Activated CD8-positive, alpha-beta memory T cell treated with anti-CD3 and anti-CD28 coated beads, Interleukin-2, amount 50 U/mL, for 24 hours (primary cell): Measurements from ENCODE around the gene UMAD1.
"Not testable (repeated sequence)": the region's sequence is repeated elsewhere in the genome, so short reads cannot be mapped to it uniquely, and the experiment has no call there.

ENCODE experiments used
- DNase-seq: peaks from one replicate; pipeline ENCODE4 v3.0.0-alpha.2; 2020; ENCODE audit errors: extremely low read depth

The UMAD1 gene

DNA sequence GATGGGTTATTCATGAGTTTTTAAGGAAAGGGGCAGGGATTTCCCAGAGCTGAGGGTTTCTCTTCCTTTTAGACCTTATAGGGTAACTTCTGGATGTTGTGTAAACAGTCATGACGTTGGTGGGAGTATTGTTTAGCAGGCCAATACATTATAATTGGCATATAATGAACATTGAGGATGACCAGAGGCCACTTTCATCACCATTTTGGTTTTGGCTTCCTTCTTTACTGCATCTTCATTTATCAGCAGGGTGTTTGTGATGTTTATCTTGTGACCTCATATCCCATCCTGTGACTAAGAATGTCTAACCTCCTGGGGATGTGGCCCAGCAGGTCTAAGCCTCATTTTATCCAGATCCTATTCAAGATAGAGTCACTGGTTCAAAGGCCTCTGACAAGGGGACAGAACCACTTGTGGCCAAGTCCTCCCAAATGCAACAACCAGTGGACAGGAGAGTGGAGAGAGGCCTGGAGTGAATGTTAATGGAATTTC is 155.1 kb downstream of the UMAD1 start:
- no peak for DNase-seq

DNA sequence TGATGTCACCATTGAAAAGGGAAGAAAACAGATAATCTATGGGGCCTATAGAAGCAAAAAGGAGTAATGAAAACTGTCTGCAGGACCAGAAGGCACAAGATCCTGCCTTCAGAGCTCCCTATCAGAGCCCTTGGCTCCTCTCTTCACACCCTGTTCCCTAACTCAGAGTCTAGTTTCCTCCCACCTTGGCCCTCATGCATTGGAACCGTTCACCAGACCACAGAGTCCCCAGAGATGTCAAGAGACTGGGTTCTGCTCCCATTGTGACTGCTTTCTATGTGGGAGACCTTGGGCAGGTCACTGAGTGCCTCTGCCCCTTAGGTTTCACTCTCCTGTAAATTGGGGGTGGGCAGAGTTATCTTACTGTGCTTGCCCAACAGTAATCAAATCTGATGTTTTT is 158.0 kb downstream of the UMAD1 start:
- no peak for DNase-seq

DNA sequence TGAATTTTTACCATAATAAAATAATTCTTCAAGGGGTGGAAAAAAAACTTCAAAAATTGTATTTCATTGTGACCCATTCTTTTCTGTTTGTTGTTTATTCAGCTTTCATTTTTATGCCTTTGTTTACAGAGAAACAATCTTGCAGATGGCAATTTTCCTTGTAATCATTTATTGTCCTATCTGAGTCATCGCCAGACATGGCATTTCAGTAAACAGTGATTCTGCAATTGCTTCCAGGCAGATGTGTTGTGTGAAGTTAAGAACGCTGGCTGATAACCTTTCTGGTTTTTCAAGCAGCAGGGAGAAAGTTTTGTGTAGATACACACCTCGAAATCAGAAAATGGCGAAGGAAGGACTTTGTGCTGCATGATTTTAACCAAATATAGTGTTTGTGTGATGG is 158.6 kb downstream of the UMAD1 start:
- DNase-seq = no peak

DNA sequence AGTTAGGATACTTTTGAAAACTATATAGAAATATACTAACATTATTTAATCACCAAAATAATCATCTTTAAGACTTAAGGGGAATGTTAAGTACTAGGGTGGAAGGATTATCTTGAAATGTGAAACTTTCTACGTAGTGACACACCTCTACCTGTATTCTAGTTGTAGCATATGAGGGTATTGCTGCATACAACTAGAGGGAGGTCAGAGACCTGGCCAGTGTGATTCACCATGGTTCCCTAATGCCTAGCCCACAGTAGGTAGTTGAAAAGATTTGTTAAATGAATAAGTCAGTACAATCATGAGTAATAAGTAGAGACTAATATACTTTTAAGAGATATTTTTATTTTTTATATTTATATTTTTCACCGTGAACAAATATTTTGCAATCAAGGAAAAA is 162.0 kb downstream of the UMAD1 start:
- no peak for DNase-seq

DNA sequence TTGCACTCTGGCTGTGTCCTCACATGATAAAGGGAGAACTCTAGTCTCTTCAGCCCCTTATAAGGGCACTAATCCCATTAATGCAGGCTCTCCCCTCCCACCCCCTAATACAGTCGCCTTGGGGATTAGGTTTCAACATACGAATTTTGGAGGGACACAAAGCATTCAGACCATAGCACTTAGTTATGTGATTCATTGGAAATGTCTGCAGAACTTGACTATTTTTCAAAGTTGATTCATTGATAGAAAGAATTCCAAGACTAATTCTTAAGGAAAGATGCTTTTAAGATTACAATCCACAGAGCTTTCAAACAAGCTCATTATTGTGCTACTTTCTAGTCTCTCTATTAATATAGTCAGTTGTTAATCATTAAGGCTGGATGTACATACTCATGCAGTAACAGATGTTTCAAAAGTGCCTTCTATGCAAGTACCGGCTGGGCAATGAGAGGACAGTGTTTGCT is 163.2 kb downstream of the UMAD1 start:
- no peak for DNase-seq

DNA sequence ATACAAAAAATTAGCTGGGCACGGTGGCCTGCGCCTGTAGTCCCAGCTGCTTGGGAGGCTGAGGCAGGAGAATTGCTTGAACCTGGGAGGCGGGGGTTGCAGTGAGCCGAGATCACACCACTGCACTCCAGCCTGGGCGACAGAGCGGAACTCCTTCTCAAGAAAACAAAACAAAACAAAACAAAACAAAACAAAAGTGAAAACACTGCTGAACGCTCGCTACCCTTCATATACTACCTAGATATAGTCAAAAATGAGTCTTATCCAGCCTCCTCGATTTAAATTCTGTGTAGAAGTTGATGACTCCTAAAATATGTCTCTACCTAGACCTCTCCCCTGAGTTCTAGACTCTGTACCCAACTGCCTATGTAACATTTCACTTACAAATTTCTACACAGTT is 164.3 kb downstream of the UMAD1 start:
- not testable (repeated sequence) for DNase-seq

DNA sequence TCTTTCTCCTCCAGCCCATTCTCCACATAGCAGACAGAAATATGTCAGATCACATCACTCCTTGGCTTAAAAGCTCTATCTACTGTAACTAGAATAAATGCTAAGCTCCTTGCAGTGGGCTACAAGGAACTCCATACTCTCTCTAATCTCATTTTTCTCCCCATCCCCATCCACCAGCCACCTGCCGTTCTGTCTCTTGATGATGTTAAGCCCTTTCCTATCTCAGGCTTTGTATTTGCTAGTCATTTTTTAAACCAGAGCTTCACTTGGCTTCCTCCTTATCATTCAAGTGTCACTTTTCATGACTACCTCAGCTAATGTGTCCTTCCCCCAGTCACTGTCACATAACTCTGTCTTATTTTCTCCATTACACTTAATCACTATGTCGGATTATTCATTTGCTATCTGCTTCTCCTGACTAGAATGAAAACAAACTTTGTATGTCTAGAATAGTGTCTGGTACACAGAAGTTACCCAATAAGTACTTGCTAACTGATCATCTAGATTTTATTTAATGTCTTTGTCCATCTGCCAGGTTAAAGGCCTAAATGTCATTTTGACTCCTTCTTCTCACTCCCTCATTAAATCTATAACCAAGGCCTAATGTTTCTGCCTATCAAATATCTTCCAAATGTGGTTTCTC is 165.1 kb downstream of the UMAD1 start:
- no peak for DNase-seq

DNA sequence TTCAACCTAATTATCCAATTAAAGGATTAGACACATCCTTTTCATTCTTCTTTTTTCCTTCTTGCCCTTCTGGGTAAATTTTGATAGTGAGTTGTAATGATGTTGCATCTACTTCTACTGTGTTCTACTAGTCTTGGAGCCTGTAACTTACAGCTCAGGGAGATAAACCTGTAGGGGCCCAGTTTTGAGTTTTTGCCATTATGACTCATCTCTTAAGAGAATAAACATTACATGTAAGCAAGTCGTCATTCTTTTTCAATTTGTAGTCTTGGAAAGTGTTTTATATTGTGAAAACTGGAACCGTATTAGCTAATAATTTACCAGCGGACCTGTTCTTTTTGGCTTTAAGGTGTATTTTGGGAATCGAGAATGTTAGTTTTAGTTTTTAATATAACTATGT is 167.6 kb downstream of the UMAD1 start:
- no peak for DNase-seq

DNA sequence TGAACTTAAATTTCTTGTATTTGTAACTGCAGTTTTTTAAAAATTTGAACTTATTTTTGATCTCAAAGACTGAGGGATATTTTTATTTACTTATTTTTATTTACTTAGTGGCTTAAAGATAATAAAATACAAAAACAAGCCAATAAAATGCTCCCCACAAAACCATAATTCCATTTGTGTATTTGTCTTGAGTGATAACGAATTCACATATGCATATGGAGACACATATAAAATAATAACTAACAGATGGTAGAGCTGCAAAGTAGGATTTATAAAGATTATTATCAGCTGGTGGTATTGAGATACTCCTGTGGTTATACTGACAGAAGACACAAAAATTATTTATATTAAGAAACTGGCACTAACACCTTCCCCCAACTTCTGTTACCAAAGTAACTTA is 168.1 kb downstream of the UMAD1 start:
- no peak for DNase-seq

DNA sequence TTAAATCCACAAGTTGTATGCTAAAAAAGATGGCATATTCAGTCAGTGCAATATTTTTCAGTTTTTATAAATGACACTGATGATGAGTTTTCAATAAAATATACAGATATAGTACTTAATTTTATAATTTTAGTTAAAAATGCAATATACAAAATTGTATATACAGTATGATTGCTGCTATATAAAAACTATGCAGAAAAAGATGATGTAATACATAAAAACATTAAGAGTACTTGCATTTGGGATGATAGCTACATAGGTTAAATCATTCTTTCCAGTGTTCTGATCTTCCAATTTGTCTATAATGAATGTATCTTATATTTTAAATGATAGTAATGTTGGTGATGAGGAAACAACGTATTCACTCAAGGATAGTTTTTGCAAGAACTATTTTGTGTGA is 169.8 kb downstream of the UMAD1 start:
- DNase-seq = no peak

DNA sequence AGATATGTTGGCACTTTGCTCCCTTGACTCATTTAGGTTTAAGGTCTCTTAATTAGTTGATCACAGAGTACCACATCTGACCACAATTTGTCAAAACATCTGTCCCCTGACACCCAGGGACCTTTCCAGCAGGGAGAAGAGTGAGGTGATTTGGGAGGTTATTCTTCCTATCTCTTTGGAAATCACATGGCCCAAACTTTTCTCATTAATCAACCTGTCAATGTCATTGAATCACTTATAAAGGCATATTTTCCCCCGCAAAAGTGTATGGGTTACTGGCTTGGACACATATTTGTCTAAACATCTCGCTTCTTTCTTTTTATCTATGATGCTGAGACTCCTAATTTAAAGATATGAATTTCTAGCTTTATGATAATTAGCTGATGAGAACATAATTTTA is 170.3 kb downstream of the UMAD1 start:
- no peak for DNase-seq

DNA sequence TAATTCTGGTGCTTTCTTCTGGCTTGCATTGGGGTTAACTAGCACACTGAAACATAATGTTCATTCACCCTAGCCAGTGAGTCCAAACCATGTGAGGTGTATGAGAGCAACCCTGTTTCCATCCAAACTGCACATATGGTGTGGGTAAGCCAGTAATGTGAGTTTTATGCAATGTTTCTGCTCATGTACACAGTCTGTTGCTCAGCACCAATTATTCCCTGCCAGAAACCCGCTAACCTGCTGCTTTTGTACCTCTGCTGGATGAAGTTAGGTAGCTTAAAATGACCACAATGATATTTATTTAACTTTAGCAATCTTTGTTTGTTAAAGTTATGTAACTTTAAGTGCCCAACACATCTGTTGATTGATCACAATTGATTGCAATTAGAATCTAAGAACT is 171.6 kb downstream of the UMAD1 start:
- DNase-seq = no peak

DNA sequence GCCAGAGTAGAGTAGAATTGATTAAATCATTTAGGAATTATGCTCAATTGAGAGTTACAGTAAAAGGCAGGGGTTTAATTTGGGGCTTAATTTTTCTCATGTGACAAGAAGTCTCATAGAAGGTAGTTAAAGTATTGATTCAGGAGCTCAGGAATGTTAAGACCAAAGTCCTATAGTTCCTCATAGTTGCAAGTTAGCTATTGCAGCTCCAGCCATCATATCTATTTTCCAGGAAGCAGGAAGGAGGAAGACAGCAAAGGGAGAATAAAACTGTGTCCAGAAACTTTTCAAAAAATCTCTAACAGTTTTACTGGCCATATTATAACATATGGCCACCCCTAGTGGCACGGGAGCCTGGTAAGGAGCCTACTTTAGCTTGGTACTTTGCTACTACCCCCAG is 174.8 kb downstream of the UMAD1 start:
- DNase-seq = no peak

DNA sequence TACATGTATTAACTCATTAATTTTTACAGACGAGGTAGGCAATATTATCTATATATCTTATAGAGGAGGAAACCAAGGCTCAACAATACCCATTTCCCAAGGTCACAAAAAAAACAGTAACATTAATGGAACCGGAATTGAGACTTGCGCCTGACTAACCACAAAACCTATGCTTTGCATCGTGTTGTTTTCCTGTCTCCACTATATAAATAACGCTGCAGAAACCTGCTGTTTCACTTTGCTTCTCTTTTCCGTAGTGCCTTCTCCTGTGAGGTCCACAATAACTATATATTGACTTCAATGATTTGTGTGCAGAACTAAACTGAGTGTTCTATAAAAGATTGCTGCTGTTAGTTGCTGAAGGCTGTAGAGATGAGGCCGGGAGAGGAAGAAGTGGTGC is 175.5 kb downstream of the UMAD1 start:
- DNase-seq = no peak

DNA sequence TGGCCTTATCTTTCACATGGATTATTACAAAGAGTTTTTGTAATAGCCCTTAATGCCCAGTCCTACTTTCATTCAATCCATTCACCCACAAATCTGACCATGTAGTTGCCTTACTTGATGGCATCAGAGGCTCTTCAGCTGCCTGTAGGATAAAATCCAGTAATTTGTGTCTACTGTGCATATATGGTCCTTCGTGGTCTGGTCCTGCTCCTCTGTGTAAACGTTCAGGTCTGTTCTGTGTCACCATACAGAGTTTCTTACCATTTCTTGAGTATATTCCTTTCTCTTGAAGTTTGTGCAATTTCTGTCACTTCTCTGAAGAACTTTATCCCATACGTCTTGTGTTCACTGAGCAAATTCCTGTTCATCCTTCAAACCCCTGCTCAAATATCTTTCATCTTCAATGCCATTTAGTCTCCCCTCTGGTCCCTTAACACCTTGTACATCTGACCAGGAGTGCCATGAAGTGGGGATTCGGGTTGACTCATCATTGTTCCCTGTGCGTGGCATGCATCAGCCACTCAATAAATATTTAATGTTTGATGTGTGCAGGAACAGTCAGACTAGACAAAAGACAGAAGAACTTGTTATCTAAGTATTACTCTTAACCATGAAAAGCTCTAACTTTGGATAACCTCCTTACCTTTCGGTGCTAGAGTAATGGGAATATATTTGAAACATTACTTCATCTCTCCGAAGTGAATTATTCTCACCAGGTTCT is 176.4 kb downstream of the UMAD1 start:
- DNase-seq = no peak

DNA sequence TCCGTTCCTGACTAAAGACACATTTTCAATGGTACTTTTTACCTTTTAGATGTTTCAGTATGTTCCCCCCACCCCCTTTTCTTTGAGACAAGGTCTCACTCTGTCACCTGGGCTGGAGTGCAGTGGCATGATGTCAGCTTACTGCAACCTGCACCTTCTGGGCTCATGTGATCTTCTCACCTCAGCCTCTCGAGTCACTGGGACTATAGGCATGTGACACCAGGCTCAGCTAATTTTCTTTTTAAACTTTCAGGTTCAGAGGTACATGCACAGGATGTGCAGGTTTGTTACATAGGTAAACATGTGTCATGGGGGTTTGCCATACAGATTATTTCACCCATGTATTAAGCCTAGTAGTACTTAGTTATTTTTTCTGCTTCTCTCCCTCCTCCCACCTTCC is 177.2 kb downstream of the UMAD1 start:
- DNase-seq = no peak

DNA sequence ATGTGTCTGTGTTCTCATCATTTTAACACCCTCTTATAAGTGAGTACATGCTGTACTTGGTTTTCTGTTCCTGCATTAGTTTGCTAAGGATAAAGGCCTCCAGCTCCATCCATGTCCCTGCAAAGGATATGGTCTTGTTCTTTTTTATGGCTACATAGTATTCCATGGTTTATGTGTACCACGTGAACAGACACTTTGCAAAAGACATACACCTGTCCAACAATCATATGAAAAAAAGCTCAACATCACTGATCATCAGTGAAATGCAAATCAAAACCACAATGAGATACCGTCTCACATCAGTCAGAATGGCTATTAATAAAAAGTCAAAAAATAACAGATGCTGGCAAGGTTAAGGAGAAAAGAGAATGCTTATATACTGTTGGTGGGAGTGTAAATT is 177.6 kb downstream of the UMAD1 start:
- DNase-seq = not testable (repeated sequence)

DNA sequence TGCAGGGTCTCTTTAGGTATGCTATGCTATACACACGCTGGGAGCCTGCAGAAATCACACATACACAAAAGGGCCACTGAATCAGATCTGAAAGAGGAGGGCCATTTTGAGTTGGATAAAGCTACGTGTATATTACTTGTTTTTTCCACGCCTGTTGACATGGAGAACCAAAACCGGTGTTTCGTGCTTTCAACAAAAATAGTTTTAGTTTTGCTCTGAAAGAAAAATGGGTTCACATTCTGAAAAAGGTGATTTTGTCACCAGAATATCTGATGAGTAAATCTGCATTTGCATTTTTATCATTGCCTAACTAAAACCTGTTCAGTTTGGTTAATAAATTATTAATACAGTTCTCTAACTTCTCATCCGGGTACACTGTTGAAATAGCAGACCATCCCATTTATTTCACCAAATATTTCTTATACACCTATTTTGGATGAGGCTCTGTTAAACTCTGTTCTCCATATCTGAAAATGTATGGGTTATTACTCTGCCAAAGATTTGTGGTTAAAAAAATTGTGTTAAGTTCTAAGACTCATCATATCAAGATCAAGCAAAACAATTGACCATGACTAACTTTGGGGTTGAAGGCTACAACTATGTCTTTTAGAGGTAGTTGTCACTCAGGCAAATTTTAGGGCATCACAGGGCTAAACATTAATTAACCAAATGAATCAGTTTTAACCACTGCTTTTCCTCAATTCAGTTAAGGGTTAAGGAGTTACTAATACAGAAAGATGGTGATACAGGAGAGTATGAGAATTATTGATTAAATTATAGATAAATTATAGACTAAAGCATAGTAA is 179.1 kb downstream of the UMAD1 start:
- DNase-seq = no peak

DNA sequence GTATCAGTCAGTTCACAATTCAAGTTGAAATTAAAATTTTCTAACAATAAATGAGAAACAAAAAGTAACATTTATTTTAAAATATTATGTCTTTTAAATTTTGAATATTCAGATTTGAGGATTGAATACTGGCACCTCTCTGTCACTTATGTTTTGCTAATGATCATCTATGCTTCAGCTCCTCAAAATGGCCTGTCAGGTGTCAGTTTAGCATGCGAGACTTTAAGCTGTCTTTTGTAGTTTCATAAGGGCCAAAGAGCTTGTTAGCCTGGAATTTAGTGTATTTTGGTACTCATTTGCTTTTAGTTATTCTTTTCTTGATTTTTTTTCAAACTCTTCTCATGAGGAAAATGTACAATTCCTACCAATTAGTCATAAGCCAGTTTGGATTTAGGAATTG is 179.9 kb downstream of the UMAD1 start:
- DNase-seq = no peak

DNA sequence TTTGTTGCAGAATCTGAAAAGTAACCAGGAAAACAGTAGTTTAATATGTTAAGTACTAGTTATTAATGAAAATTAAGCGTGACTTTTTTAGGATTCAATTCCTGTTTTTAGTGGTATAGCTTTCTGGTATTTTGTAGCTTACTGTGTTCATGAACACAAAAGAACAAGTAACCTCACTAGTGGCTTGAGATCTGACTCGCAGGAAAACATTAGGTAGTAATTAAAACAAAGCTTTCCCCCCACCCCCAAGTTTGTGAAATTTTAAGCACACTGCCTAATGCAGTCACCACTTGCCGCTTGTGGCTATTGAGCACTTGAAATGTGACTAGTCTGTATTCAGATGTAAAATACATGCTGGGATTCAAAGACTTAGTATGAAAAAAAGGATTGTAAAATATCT is 180.4 kb downstream of the UMAD1 start:
- no peak for DNase-seq

DNA sequence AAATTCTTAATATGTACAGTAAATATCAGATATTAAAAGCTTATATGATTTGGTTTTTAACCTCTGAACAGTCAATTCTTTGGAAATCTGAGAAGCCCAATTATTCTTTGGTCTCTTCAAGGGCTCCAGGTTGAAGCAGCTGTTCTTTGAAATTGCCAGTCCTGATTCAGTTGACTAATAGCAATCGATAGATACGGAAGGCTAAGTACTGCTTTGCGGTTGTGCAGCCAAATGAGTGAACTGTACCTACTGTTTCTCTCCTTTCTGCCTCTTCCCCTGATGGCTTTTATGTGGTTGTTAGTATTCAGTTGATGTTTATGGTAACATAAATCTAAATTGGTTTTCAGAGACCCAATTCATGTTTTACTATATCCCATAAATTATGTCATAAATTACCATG is 181.0 kb downstream of the UMAD1 start:
- DNase-seq = no peak

DNA sequence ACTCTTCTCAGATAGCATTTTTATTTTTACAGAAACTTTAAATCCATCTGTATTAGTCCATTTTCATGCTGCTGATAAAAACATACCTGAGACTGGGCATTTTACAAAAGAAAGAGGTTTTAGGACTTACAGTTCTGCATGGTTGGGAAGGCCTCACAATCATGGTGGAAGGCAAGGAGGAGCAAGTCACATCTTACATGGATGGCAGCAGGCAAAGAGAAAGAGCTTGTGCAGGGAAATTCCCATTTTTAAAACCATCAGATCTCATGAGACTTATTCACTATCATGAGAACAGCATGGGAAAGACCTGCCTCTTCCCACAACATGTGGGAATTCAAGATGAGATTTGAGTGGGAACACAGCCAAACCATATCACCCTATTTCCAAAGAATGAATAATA is 184.7 kb downstream of the UMAD1 start:
- not testable (repeated sequence) for DNase-seq

DNA sequence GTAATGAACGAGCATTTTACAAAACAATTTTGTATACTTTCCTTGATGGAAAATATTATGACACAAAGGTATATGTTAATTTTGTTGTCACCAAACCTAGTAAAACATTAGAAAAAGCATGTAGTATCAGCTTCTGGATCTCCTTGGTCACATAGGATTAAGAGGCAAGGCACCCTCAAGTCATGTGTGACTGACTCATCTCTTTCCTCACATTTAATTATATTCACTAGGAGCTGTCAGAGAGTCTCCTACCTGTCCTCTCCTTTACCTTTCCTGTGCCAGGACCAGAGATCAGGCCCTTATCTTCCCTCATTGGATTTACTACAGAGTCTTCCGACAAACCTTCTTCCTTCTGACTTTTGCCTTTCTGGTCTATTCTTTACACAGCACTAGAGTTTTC is 189.1 kb downstream of the UMAD1 start:
- DNase-seq = no peak
